NCI-H510A treated with DMSO at 0.1 percent for 48 hours (cell line): Measurements from ENCODE around the gene MALRD1.

Experiments used
- DNase-seq: peaks from one replicate; lab custom pipeline; 2025; lab: John Stamatoyannopoulos, UW

MALRD1 gene

DNA sequence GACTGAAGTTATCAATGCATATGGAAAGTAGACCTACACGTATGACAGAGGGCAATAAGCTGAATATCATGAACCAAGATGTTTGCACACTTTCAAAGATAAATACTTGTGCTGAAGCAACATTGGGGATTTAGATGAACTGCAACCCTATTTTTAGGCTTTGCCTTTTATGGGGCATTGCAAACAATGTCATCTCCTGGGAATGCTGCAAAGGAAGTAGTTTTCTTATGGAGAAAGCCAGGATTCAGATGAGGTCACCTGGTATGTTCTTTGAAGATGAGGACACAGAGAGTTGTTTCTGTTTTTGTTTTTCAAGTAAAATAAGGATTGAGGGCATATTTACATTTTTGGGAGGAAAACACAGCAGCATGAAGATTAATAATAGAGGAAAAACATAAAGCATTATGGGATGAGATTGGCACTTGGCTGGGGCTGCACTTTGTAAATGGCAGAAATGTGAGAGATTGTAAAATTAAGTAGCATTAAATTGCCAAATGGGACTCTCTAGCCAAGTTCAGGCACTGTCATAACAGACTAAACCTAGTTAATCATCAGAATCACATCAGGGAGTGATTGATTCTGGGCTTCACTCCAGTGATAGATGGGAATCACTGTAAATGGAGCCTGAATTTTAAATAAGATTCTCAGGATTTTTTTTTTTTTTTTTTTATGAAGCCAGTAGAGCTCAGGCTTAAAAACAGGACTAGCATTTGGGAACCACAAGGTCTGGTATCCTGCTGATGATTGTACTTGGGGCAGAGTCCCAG, 63.1 kb downstream of the MALRD1 start:
- no peak for DNase-seq

DNA sequence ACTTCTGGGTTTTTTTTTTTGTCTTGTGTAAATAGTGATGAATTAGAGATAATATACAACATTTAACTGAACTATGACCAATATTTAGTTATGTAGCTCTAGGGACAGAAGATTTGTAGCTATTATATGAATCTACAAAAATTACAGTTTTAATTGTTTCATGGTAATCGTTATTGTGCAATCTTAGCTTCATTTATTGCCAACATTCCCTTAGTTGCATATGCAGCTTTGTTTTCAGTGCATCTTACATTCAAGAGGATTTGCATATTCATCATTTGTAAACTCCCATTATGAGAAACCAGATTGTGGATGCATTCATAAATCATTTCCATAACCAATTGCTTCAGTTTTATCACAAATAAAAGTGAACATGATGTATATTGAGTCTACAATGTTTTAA, 68.8 kb downstream of the MALRD1 start:
- no peak for DNase-seq

DNA sequence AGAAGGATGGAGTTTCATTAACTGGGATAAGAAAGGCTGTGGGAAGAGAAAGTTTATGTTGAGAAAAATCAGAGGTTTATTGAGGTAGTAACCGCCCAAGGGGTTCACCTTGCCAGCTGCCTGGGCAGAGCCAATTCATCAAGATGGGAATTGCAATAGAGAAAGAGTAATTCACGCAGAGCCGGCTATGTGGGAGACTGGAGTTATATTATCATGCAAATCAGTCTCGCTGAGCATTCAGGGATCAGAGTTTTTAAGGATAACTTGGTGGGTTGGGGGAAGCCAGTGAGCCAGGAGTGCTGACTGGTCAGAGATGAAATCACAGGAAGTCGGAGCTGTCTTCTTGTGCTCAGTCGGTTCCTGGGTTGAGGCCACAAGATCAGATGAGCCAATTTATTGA, 70.6 kb downstream of the MALRD1 start:
- no peak for DNase-seq

DNA sequence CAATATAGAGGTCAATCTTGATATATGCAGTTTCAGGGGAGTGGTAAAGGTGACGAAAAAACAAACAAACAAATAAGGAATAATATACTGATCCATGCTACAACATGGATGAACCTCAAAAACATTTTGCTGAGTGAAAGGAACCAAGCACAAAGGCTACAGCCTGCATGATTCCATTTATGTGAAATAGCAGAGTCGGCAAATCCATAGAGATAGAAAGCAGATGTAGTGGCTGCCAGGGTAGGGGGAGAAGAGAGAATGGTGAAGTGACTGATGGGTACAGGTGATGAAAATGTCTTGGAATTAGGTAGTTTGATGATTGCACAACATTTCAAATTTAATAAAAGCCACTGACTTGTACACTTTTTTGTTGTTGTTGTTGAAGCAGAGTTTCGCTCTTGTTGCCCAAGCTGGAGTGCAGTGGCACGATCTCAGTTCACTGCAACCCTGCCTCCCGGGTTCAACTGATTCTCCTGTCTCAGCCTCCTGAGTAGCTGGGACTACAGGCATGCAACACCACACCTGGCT, 71.8 kb downstream of the MALRD1 start:
- DNase-seq = no peak

DNA sequence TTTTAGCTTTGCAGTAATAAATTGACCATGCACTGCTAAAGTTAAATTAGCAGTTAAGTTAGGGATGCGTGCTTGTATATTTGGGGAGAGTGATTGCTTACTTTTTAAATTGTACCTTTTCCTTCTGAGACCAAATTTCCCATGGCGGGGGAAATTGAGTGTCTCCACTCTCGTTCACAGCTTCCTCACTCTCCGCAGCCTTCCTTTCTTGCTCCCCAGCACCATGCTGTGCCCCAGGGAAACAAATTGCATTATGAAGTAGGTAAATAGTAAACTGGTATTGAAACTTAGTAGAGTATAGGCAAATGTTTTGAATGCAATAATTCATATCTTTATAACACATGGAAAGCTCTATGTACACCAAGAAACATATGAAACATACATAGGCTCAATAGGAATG, 85.4 kb downstream of the MALRD1 start:
- DNase-seq = no peak

DNA sequence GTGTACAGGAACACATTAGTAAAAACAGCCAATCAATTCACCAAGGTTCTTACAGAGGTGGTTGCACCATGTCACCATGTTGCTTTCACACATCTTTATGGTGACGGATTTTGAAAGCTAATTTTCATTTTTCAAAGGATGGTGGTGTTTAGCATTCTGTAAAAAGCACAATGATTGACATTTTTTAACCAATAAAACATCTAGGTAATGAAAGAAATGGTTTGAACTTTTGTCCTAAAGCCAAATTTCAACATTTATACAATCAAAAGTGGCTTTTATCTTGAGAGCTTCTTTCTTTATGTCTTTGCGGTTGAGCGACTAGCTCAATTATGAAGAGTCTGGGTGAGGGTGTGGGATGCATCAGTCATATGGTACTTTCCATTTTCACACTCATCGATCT, 94.4 kb downstream of the MALRD1 start:
- no peak for DNase-seq

DNA sequence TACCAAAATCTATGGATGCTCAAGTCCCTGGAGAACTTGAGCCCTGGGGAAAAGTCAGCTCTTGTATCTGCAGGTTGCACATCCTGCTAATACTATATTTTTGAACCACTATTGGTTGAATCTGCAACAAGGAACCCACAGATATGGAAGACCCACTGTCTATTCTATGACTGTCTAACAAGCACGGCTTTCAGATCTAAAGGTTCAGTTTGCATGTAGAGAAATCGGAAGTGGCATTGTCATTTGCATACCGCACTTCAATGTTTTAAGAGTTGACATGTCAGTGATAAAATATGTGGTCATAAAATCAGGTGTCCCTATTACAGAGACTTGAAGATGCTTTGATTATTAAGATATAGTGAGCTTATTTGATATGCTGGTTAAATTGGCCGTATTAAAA, 95.6 kb downstream of the MALRD1 start:
- DNase-seq = no peak

DNA sequence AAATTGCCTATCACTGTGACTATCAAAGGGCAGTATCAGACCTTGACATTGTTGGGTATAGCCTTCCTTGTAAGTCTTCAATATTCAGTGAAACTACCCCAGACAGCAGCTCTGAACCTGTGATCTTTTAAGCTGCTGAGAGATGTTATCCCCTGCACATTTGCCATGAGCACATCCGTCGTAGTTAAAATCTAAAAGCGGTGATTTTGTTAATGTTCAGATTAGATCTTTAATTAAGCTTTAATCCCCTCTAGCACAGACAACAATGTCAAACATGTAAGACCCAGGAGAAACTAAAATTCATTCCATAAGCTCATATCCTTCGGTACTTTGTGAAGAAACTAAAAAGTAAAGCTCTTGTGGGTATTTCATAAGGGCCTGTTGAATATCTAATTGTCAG, 105.8 kb downstream of the MALRD1 start:
- DNase-seq = no peak

DNA sequence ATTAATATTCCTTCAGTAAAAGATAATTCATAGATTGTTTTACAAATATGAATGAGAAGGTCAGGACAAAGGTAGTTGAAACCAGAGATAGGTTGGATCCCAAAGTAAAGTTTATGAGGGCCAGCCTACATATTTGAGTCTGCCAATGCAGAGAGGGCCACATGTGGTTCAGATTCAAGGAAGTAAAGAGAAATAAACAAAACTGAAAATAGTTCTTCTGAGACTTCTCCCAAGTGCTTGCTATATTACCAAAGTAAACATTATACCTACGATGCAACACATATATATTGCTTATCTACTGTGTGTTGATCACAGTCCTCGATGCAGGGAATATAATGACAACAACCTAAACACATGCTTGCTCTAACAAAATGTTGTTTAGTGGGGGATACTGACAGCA, 109.8 kb downstream of the MALRD1 start:
- no peak for DNase-seq

DNA sequence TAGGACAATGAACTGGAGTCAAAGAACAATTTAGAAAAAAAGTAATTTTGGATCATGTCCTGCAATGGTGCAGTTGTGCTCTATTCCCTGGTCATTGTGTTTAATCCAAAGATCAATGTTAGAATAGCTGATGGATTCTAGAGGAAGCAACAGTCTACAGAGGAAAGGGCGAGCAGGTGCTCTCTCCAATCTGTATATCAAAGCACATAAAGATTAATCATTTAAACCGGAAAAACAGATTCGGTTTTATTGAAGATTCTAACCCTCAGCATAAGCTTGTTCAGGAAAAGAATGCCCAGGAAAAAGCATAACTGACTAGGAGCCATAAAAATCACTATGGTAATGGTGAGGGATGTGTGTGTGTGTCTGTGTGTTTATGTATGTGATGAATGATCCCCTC, 110.3 kb downstream of the MALRD1 start:
- no peak for DNase-seq

DNA sequence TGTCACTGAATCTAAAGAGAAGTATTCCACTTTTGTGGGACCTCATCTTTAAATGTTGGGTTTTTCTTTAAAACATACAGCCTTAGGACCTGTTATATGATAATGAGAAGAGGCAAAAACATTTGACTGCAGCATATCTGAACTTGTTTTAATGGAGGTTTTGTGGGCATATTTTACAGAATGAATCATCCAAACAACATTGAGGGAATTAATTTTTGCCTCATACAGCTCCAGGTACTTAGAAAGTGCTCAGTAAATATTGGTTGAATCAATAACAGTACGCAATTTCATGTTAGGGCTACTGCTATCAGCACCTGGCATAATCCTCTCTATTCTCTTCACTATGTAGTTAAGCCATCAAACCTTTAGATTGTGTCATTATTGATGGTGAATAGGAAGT, 115.9 kb downstream of the MALRD1 start:
- no peak for DNase-seq

DNA sequence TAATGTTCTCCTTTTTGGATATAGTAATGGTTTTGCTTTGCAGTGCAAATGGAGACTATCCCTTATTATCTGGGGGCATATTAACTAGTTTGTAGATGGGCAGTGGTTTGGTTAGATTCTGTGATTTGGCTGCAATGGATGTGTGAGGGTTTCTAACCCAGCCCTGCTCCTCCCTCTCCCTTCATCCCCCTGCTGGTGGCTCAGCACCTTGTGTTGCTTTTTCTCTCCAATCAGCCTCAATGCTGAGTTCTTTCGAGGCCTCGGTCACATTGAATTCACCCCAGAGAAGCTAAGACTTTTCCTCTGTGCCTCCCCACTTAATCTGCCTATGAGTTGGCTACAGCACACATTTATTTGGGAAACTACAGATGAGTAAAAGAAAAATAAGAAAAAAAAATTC, 120.0 kb downstream of the MALRD1 start:
- DNase-seq = no peak

DNA sequence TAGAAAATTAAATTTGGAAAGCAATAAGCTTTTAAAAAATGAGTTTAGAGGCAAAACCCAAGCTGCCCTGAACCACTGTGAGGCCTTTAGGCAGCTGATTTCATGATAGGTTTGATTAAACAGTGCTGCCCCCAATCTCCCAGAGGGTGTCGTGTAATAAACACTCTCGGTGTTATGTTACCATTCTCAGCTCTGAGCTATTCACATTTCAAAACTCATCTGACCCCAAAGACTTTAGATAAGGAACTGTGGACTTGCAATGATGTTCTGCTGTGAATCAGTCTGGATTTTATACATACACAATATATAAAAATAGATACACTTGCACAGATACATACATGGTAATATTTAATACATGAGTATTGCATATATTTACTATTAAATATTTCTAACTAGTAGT, 120.4 kb downstream of the MALRD1 start:
- no peak for DNase-seq

DNA sequence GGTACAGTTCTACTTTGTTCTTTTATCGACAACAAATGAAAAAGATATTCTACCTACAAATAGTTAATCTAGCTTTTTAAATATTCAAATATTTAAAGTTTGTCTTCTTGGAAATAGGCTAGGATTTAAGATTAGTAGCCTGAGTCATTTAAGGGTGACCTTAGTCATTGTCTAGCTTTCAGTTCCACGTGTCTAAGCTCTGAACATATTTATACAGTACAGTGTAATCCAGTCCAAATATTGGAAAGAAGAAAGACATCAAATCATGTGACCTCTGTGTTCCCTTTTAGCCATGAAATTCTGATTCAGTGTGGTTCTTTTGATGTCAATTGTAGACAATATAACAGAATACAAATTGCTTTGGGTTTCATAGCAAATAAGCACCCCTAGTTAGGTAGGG, 121.1 kb downstream of the MALRD1 start:
- no peak for DNase-seq

DNA sequence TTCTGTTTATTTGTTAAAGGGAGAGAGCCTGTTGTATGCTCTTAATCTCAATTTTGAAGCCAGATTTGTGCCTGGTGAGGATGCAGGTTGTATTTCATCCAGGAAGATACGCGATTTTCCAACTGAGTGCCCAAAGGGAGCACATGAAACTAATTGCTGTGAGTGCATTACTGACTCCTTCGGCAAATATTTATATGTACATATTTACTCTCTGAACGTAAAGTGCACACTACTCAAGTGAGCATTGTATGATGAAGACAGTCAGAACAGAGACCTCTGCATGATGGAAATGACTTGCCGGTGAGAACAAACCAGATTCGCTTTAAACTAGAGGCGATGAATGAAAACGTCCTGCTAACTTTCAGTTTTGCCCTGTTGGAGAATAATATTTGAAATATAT, 130.1 kb downstream of the MALRD1 start:
- DNase-seq = peak; percentile 34

DNA sequence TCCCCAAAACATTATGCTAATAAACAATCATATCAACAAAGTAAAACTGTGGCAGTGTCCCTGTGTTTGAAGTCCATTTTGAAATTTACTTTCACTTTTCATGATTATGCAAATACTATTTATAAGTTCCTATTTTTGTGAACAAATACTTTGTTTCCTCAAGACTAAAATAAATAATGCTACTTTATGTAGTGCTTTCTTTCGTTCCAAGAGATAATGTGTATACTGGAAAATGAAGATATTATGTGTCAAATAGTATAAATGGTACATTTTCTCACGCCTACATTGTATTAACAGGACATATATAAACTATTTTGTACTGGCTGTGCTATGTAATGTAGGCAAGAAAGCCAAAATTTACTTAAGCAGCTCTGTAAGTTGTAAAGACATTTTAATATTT, 136.3 kb downstream of the MALRD1 start:
- no peak for DNase-seq

DNA sequence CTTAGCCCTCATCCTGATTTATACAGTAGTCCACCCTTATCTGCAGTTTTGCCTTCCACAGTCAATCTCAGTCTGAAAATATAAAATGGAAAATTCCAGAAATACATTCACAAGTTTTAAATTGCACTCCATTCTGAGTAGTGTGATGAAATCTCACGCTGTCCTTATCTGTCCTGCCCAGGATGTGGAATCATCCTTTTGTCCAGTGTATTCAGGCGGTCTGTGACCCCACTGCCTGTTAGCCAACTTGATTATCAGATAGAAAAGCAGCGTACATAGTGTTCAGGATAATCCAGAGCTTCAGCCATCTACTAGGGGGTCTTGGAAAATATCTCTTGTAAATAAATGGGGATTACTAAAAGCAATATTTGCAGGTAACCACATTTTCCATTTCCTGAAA, 146.3 kb downstream of the MALRD1 start:
- DNase-seq = no peak

DNA sequence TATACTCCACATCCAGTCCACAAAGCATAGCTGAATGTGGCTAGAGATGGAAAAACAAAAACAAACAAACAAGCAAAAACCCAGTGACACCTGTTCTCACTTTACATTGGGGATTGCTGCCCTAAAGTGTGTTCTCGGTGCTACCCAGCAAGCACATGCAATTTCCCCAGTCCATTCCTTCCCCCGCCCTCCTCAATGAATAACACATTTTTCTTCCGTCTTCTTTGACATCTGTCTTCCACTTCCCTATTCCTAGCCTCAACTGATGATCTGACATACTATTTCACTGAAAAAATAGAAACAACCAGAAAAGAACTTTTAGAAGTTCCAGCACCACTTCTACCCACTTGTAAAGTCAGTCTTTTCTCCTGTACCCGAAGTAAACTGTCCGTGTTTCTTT, 147.1 kb downstream of the MALRD1 start:
- DNase-seq = no peak

DNA sequence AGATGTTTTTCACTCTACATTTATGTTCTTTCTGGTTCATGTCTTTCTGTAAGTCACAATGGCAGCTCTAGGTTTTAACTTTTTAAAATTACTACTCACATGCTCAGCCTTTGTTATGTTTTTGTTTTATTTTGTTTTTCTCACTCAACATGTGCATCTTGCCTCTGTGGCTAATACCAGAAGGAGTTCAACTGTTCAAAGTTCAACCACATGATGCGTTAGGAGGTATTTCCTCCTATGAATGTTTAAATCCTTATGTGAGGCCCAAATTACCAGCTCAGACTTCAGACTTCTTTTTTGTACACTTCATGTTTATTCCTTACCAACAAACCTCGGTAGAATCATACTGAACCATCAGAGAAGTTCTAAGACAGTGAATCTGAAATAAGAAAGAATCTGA, 151.6 kb downstream of the MALRD1 start:
- no peak for DNase-seq

DNA sequence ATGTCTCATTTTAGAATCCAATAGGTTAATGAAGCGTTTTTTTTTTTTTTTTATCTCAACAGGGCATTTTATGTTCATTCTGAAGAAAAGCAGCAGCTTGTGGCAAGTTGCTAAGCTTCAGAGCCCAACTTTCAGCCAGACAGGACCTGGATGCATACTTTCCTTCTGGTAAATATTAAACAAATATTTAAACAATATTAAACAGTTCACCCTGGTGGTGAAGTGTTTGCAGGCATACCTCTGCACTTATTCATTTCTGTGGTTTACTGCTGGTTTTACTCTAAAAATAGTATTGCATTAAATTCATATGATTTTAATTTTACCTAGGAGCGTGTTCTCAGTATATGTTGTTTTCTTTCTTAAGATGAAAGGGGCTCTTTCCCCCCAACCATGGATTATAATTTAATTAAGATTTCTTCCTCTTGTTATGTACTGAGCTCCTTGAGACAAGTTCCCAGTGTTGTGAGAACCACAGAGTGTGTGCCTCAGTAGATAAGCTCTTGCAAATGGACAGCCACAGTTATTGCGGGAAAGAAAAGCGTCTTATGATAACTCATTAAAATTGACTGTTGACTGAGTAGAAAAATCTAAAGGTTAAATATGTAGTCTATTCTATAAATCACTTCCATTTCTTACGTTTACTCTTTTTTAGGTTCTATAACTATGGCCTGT, 155.8 kb downstream of the MALRD1 start:
- no peak for DNase-seq

DNA sequence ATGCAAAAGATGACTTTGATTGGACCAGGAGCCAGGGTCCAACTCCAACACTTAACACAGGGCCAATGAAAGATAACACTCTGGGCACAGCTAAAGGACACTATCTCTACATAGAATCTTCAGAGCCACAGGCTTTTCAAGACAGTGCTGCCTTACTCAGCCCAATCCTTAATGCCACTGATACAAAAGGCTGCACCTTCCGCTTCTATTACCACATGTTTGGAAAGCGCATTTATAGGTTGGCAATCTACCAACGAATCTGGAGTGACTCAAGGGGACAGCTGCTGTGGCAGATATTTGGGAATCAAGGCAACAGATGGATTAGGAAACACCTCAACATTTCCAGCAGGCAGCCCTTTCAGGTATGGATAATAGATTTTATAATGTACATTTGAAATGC, 160.7 kb downstream of the MALRD1 start:
- DNase-seq = no peak

DNA sequence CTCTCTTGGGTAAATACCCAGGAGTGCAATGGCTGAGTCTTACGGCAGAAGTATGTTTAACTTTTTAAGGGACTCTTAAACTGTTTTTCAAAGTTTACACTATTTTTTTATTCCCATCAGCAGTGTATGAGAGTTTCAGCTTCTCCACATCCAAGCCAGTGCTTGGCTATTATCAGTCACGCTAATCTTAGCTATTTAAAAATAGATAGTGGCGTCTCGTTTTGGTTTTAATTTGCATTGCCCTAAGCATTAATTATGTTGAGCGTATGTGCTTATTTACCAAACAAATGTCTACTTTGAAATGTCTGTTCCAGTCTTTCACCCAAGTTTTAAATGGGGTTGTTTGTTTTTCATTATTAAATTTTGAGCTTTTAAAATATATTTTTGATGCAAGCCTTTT, 164.0 kb downstream of the MALRD1 start:
- DNase-seq = no peak

DNA sequence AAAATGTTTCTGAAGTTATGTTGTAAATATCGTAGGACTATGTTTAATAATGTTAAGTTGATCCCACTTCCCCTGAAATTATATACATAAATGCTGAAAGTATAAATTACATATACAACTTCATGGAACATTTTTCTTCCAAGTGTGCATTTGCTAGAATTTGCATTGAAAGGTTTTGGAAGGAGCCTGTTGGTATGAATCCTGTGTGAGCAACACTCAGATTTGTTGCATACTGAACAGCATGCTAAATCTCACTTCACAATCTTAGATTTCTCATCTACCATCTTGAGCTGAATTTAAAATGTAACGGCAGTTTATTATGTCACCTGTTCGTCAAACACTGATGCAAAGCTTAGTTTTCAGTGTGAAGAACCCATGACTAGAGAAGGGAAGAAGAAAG, 172.6 kb downstream of the MALRD1 start:
- no peak for DNase-seq

DNA sequence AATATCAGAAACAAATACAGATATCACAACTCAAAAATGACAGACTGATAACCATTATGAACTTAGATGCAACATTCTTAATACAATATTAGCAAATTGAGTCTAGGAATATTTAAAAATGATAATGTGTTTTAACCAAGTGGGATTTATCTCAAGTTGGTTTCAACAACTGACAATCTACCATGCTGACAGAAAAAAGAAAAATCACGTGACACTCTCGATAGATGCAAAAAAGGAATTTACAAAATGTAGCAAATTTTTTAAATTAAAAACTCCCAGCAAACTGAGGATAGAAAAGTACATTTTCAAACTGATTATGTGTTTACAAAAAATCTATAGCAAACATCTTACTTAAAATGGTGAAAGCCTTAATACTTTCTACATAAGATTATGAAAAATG, 177.4 kb downstream of the MALRD1 start:
- DNase-seq = no peak
